ENCODE measurements around the gene CASTOR1.

- TF ChIP-seq CTCF (conservative IDR thresholded peaks at IDR 0.05; ENCODE audit: low read length) (no peak), EZH2phosphoT487 (IDR thresholded peaks at IDR 0.05; ENCODE audit: borderline replicate concordance) (no peak)
These were observed 28.5 kb upstream of the CASTOR1 start for GRCh38 chr22:30317778-30318177.

Measured in Loucy (cell line).